Measurements from ENCODE around the gene RXRB.

RXRB gene

GRCh38 chr6:33211666-33212422 is 11.4 kb upstream of the RXRB start:
- no peak for DNase-seq (ENCODE audit: low read depth, low spot score)

GRCh38 chr6:33211136-33211535 is 10.7 kb upstream of the RXRB start:
- DNase-seq (ENCODE audit: low read depth, low spot score), result no peak

- DNase-seq (ENCODE audit: low read depth, low spot score), result no peak
Observed at GRCh38 chr6:33209856-33210255, 9.4 kb upstream of the RXRB start.

- no peak for DNase-seq (ENCODE audit: low read depth, low spot score)
Observed at GRCh38 chr6:33208091-33208967, 7.9 kb upstream of the RXRB start, which contains the start of gene RING1. Gene RING1 (plus strand): TSS chr6:33208500. CDS start chr6:33208823, 323 bp downstream.

- DNase-seq (ENCODE audit: low read depth, low spot score), result no peak
Observed at GRCh38 chr6:33207552-33208090, 7.2 kb upstream of the RXRB start.

GRCh38 chr6:33206864-33207551 is 6.5 kb upstream of the RXRB start:
- no peak for DNase-seq (ENCODE audit: low read depth, low spot score)

- no peak for DNase-seq (ENCODE audit: low read depth, low spot score)
Observed at GRCh38 chr6:33206027-33206863, 5.8 kb upstream of the RXRB start.

GRCh38 chr6:33205191-33206026 is 4.9 kb upstream of the RXRB start:
- no peak for DNase-seq (ENCODE audit: low read depth, low spot score)

GRCh38 chr6:33204415-33205190 is 4.1 kb upstream of the RXRB start, which contains the start of gene HSD17B8:
Gene HSD17B8 (plus strand): TSS chr6:33204655. CDS start chr6:33204669, 14 bp downstream.
- no peak for DNase-seq (ENCODE audit: low read depth, low spot score)

GRCh38 chr6:33204165-33204414 is 3.6 kb upstream of the RXRB start:
- DNase-seq (ENCODE audit: low read depth, low spot score), result no peak

- DNase-seq (ENCODE audit: low read depth, low spot score), result no peak
Observed at GRCh38 chr6:33203443-33204164, 3.1 kb upstream of the RXRB start.

GRCh38 chr6:33202799-33203198 is 2.3 kb upstream of the RXRB start:
- no peak for DNase-seq (ENCODE audit: low read depth, low spot score)

- DNase-seq (ENCODE audit: low read depth, low spot score), result no peak
Observed at GRCh38 chr6:33201935-33202334, 1.5 kb upstream of the RXRB start.

GRCh38 chr6:33201147-33201545 is 681 bp upstream of the RXRB start:
- no peak for DNase-seq (ENCODE audit: low read depth, low spot score)

- DNase-seq (ENCODE audit: low read depth, low spot score), result no peak
Observed at GRCh38 chr6:33199687-33200218, 712 bp downstream of the RXRB start.

- DNase-seq (ENCODE audit: low read depth, low spot score), result no peak
Observed at GRCh38 chr6:33198853-33199436, 1.5 kb downstream of the RXRB start.

- DNase-seq (ENCODE audit: low read depth, low spot score), result no peak
Observed at GRCh38 chr6:33198159-33198852, 2.2 kb downstream of the RXRB start.
